GM19035 (cell line): ENCODE data around the gene ADIPOR2.

Source experiments
- ATAC-seq: cut with Tn5 transposase; IDR thresholded peaks from one replicate; pipeline ENCODE4 v1.9.1; 2021; ENCODE audit not compliant: unreplicated experiment

Gene ADIPOR2

DNA sequence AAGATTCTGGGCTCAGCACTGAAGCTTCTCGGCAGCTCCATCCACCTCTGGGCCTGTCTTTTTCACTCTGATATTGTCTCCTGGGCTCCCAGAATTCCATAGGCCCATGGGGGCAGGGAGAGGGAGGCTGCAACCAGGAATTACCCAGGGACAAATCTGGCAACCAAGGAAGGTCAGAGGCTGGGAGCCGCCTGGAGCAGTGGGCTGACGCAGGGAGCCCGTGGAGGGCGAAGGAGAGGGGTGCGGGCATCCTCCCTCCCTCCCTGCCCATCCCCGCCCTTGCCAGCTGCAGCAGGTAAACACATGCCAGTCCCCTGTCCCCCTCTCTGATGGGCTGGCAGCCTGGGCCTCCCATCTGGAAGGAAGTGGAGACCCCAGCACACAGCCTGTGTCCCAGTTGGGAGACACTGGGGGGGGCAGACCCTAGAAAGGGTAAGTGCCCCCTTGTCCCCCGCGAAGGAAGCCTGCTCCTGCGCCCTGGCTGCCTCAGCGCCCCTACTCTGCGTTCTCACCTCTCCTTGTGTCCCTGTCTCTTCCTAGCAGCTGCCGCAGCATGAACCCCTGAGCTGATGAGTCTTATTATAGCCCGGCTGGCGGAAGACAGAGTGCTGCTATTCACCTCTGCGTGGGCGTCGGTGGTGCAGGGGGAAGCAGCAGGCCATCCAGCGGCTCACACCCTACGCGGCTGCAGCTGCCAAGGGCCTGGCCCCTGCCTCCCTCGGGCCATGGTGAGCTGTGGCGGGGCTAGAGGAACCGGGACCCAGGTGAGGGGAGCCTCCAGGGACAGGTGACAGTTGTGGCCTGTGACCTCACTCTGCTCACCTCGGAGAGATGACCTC, 136.2 kb downstream of the ADIPOR2 start:
- ATAC-seq, result no peak

DNA sequence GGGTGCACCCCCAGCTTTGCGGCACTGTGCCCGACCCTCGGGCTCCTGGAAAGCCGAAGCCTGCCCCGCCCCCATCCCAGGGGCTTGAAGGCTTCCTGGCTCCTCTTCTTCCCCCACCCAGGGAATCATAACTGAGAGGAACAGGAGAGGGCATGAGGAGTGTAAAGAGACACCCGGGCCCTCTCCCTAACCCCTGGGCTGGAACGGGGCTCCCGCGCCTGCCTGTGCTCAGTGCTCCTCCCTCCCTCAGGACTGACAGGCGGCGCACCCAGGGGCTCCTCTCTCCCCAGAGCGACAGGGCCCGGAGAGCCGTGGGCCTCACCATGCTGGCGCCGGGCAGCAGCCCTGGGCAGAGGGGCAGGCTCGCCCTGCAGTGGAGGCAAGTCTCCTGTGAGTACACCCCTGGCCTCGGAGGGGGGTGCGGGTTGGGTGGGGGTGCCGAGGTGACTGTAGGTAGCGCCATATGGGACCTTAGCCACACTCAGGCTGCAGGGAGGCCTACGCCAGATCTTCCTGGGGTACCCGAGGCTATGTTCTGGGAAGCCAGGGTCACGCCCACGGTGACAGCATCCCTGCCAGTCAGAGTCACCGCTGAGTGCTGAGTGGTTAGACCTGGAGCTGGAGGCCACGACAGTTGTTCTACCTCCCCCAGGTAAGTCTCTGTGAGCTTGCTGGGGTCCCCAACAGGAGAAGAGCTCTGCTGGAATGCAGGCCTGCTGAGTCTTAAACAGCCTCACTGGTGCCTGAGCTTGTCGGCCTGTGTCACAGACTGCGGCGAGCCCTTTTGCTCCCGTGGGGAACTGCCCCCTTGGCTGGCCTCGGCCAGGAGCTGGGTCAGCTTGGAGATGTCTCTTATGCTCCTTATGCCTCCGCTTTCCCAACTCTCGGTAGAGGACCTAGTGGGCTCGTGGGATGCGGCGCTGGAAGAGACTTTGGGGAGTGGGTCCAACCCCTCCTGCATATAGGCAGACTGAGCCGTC, 137.2 kb downstream of the ADIPOR2 start:
- ATAC-seq, result no peak

DNA sequence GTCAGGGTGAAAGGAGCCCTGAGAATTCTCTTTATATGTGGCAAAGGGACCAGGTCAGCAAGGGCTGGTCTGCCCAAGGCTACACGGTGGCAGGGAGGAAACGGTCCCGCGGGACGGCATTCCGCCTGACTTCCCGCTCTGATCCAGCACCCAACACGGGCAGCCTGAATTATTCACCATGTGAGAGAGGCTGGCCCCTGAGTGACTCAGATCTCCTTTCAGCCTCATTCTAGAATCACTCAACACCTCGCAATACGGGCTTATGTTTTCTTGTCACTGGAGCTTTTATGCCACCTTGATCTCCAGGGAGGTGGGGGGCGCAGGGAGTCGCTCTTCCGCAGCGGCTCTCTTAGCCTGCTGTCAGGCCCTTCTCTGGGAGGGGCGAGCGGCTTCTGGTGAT, 138.0 kb downstream of the ADIPOR2 start:
- ATAC-seq, result no peak

DNA sequence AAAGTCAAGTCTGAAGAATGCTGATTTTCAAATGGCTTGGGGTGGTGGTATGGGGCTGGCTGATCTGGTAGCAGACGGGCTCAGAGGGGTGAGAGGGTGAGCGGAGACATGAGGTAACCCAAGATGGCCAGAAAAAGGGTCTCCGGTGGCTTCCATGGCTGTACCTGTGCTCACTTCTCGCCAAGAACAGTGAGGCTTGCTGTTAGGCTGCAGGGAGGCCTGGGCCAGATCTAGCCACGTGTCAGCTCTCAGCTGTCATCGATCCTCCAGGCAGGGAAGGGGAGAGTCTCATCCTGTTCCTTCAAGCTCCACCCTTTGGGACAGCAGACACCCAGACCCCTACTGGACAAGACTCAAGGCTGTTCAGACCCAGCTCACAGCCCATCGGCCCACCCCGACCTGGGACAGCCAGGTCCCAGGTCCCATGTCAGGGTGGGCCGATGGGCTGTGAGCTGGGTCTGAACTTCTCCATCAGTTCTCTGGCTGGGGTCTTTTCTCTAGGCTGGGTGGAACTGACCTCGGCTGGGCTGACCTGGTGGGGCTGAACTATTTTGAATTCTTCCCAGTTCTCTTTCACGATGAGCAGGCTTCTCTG, 138.5 kb downstream of the ADIPOR2 start:
- ATAC-seq, result no peak

DNA sequence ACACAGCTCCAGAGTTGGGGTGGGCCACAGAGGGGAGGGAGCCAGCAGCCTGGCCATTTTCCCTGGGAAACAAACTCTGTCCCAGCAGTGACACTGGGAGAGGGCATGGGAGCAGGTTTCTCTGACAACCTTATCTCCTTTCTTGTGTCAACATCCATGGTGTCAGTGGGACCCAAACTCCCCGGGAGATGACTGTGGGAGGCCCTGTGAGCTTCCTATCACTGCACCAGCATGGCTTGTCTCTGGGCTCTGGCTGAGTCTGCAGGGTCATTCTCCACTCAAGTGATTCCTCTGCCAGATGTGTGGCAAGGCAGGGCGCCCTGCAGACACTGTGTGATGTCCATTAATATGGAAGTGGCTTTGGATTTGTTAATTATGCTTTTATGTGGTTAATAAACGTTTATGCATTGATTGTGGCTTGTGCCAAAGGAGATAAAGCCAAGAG, 139.6 kb downstream of the ADIPOR2 start:
- ATAC-seq, result no peak

DNA sequence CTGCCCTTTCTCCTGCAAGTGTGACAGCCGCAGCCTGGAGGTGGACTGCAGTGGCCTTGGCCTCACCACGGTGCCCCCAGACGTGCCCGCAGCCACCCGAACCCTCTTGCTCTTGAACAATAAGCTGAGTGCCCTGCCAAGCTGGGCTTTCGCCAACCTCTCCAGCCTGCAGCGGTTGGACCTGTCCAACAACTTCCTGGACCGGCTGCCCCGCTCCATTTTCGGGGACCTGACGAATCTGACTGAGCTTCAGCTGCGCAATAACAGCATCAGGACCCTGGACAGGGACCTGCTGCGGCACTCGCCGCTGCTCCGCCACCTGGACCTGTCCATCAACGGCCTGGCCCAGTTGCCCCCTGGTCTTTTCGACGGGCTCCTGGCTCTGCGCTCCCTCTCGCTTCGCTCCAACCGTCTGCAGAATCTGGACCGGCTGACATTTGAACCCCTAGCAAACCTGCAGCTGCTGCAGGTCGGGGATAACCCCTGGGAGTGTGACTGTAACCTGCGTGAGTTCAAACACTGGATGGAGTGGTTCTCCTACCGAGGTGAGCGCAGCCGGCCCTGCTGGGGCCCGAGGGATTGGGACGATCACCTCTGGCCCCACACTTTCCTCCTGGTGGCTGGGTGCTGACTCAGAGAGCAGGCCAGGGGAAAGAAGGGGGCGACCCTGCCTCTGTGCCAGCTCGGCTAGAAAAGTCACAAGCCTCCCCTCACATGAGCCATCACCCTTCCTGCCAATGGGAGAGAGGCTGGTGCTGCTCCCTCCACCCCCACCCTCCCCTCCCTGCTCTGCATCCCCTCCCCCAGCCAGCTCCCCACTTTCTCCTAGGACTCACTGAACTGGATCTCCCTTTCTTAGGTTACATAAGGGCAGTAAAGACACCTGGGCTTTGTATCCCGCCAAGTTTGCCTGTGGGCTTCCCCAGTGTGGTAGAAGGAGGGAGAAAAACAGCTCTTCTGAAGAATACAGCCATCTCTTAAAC, 140.4 kb downstream of the ADIPOR2 start:
- no peak for ATAC-seq

DNA sequence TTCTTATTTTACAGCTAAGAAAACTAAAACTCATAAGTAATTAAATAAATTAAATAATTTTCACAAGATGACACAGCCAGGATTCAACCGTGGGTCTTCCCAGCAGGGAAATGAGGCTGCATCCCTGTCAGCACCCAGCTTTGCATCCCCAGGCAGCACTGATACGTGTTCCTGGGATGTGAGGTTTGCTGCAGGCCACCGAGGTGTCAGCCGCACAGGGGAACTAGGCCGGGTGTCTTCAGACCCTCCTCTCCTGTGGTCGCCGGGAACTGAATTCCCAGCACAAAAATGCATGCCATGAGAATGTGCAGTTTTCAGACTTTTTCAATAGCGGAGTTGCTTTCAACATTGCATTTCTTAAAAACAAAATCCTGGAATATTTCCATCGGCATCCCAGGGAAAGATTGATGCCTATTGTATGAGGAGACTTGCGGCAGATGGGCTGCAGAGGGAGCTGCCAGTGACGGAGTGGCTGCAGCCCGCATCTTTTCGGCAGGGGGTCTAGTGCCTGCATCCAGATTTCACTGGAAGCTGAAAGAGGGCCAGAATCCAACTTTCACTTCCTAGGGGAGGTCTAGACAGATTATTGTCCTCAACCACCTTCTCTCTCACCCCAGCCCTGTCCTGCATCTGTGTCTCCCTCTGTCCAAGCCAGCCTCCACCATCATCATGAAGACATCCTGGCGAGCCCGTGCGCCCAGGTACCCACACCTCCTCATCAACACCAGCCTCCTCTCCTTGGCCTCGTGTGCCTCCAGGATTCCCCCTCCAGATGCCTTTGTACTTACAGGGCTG, 142.1 kb downstream of the ADIPOR2 start:
- no peak for ATAC-seq

DNA sequence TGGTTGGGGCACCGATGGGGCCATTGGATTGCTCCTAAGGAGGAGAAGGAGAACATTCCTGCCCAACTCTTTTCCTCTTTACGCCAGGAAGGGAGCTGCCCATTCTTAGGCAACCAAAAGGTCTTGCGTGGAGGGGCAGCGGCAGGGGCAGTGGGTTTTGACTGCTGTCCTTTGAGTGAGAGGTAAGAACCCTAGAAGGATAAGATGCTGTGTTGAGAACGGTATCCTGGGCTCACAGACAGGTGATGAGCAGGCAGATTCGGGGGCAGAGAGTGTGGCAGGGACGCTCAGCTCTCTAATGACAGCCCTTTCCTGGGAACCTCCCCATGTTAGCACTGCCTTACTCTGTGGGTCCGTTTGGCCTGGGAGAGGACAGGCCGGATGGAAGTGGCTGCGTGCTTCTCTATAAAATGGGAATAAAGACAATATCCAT, 142.7 kb downstream of the ADIPOR2 start:
- no peak for ATAC-seq

DNA sequence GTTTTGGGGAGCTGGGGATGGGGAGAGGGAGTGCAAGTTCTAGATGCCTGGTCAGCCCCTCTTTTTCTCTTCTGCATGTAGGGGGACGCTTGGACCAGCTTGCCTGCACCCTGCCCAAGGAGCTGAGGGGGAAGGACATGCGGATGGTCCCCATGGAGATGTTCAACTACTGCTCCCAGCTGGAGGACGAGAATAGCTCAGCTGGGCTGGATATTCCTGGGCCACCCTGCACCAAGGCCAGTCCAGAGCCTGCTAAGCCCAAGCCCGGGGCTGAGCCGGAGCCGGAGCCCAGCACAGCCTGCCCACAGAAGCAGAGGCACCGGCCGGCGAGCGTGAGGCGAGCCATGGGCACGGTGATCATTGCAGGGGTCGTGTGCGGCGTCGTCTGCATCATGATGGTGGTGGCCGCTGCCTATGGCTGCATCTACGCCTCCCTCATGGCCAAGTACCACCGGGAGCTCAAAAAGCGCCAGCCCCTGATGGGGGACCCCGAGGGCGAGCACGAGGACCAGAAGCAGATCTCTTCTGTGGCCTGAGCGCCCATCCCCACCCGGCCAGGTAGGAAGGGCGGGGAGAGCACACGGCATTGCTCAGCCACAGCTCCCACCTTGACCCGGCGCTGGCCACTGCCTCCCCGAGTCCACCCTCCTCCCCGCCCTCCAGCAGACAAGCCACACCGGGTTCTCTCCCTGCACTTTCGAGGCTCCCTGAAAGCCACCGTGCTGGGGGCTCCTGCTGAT, 143.5 kb downstream of the ADIPOR2 start:
- ATAC-seq, result no peak

DNA sequence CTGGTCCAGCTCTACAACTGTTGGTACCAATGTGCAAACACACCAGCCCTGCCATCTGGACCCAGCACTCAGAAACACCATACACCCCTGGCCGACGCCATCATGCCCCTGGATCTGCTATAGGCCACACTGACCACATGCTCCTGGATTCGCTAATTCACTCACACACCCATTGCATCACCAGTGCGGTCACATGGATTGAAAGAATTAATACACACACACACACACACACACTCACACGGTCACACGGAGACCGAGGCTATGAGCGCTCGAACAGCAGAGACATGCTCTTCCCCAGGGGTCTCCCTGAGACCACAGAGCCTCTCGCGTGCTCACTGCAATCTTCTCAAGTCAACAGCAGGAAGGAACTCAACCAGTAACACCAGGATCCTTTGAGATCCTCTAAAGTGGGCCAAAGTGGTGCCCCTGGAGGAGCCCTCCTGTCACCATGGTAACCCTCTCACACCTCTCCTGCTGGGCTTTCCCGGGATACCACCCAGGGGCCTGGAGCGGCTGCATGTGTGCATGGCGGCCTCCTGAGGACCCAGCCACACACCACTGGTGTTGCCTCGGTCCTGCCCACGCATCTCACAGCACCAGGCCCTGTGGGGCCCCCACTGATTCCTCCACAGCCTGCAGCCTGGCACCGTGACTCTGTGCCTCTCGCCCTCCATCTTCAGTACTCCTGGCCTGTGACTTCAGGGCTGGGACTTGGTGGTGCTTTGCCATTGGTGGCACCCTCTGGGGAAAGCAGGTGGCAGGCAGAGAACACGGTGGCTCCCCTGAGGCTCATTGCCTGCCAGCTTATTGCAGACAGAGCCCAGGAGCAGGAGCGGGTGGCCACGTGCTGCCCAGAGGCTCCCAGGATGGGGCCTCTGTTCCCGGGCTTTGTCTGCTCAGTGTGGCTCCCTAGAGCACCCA, 144.6 kb downstream of the ADIPOR2 start:
- no peak for ATAC-seq

DNA sequence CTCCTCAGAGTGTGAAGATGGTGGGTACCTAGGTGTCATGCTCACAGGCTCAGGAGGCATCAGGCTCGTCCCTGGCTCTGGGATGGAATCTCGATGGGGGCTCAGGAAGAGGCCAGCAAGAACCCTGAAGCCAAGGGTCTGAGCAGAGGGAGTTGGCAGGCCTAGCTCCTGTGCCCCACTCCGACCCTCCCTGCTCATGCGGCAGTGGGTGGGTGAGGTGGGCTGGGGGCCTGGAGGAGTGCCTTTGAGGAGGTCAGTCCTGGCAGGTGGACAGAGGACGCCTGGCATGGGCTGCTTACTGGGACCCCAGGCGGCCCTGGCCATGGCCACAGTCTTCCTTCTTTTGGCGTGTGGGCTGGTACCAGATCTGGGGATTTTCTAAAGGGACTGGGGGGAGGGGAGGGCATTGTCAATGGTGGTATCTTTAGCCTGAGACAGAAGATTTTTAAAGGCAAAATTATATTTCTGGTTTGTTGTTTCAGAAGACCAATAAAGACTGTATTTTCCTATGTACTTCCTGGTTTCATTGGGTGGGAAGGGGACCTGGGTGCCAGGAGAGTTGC, 145.5 kb downstream of the ADIPOR2 start:
- ATAC-seq, result no peak

DNA sequence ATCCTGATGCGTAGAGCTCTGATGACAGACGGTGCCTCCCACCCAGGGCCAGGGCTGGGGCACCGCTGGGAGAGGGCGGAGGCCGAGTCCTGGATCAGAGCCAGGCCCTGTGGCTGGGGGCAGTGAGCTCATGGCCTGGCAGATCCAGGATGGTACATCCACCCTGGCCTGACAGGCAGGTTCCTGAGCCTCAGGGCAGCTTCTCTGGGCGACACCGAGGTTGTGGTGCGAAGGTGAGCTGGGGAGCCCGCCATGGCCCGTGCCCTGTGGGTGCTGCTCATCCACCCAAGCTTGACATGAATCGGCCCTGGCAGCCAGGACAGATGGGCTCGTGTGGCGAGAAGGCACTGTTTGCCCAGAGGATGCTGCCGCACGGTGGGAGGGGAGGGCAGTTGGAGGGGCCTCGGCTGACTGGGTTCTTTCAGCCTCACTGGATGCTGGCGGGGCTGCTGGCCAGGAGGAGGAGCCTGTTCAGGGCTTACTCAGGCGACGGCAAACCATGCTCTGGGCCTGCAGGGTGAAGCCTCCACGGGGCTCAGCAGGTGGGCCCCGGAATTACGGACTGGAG, 146.1 kb downstream of the ADIPOR2 start:
- no peak for ATAC-seq

DNA sequence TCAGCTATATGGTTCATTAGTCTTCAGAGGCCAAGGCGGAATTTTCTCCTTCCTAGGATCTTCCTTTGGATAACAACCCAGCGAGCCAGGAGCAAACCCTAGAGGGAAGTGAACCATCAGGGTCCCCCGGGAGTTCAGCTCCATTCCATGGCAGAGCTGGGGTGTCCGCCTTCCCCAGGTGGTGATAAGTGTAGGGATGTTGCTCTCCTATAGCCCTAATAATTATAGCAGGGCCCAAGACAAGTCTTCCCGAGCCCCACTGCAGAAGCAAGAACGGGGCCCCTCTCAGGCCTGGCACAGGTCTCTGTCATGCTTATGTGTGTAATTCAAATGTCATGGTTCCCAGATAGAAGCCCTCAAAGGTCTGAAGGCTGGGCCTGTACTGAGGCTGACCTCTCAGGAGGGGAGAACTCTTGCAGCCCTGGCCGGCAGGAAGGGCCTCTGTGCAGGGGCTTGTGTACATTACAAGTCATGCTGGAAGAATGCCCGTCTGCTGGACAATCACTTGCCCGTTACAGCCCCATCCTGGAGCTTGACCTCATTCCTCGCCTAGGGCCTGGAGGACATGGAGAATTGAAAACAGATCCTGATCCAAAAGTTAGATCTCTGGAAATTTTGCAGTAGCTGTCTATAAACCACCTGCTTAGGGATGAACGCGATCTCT, 146.8 kb downstream of the ADIPOR2 start:
- no peak for ATAC-seq
